ENCODE measurements around the gene UTP25.

DNA sequence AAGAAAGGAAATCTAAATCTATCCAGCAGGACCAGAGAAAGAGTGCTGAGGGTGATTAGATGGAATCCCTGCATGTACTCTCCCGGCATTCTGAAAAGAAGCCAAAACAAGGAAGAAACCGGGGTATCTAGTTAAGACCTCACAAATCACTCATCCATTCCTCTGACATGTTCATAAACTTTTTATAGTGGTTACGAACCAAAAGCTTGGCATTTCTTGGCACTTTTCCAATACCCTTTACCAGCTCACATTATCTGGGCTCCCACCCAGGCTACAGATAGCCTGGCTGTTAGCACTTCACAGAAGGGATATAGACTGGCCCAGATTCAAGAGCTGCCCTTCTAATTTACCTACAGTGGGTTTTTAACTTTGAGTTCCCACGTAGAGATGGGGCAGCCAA is 41.6 kb upstream of the UTP25 start:
- TF ChIP-seq POLR2AphosphoS5 (IDR thresholded peaks at IDR 0.05; ENCODE audit: low read depth) (no peak), EZH2 (IDR thresholded peaks at IDR 0.05; ENCODE audit: low read depth, unreplicated experiment) (no peak)
- TF ChIP-seq, protein P1, sequence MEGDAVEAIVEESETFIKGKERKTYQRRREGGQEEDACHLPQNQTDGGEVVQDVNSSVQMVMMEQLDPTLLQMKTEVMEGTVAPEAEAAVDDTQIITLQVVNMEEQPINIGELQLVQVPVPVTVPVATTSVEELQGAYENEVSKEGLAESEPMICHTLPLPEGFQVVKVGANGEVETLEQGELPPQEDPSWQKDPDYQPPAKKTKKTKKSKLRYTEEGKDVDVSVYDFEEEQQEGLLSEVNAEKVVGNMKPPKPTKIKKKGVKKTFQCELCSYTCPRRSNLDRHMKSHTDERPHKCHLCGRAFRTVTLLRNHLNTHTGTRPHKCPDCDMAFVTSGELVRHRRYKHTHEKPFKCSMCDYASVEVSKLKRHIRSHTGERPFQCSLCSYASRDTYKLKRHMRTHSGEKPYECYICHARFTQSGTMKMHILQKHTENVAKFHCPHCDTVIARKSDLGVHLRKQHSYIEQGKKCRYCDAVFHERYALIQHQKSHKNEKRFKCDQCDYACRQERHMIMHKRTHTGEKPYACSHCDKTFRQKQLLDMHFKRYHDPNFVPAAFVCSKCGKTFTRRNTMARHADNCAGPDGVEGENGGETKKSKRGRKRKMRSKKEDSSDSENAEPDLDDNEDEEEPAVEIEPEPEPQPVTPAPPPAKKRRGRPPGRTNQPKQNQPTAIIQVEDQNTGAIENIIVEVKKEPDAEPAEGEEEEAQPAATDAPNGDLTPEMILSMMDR (conservative IDR thresholded peaks at IDR 0.05; ENCODE audit: low read depth in 2 of 2), result no peak
